GM12878 (cell line): Measurements from ENCODE around the gene NUP214. TPM values are rescaled to one million over a fixed set of nuclear protein-coding genes. Genes with fewer than 3 reads are reported as not detected.

Experiments used
- ATAC-seq: fragments of 200-7000 bp; cut with Tn5 transposase; 3 replicates; pipeline ENCODE4 v1.9.1; 2020; ENCODE audit warnings: mild to moderate bottlenecking, moderate library complexity
- BruUV-seq: library from RNA; stranded (reverse); fragments of 400-500 nt; replicated peaks from 2 replicates; lab custom pipeline; 2021; lab: Mats Ljungman, UMichigan
- CTCF ChIA-PET: fragments of 300-600 bp; sonication (Branson Sonifier 250); formaldehyde crosslinking; extraction: SDS; loops from one replicate; lab custom pipeline; 2021; ENCODE audit warnings: inconsistent platforms; lab: Yijun Ruan, JAX
- POLR2A ChIA-PET: fragments of 350-600 bp; formaldehyde crosslinking; extraction: SDS; loops from one replicate; lab custom pipeline; 2021; ENCODE audit warnings: inconsistent platforms; lab: Charles Lee
- RAD21 ChIA-PET: fragments of 300-600 bp; sonication (Branson Sonifier 250); formaldehyde crosslinking; loops from one replicate; lab custom pipeline; 2023; ENCODE audit warnings: antibody characterized with exemption; ENCODE audit not compliant: unreplicated experiment; lab: Charles Lee
- SMC1A ChIA-PET: fragments of 300-600 bp; sonication (Branson Sonifier 250); formaldehyde crosslinking; loops from one replicate; lab custom pipeline; 2023; ENCODE audit not compliant: unreplicated experiment, uncharacterized antibody; lab: Charles Lee
- DNase-seq: peaks from one replicate; pipeline ENCODE4 v3.0.0-alpha.2; 2011; ENCODE audit warnings: low read depth, low spot score
- FAIRE-seq: peaks from 3 replicates; lab custom pipeline; 2011; peaks lifted over from hg19 to GRCh38; lab: Jason Lieb, UNC
- H2AFZ ChIP-seq: 2 replicates; pipeline ENCODE4 v1.6.0; 2011; ENCODE audit warnings: low read depth, low read length, control low read depth; ENCODE audit not compliant: control insufficient read depth
- H3K27ac ChIP-seq: 2 replicates; pipeline ENCODE4 v1.5.1; 2011; ENCODE audit warnings: control low read depth; ENCODE audit not compliant: control insufficient read depth, insufficient read depth
- H3K27me3 ChIP-seq, 2 experiments: replicated peaks in 1 of 2; 2 replicates each; pipeline versions ENCODE4 v1.6.0 to v1.6.1; 2011; ENCODE audit warnings: low read length in 1 of 2; ENCODE audit not compliant: control insufficient read depth in 2 of 2, insufficient read depth in 2 of 2
- H3K36me3 ChIP-seq, 2 experiments: 2 replicates each; pipeline ENCODE4 v1.5.1; 2011; ENCODE audit warnings: low read length in 1 of 2; ENCODE audit not compliant: control insufficient read depth in 2 of 2, insufficient read depth in 2 of 2
- H3K4me1 ChIP-seq: 2 replicates; pipeline ENCODE4 v1.6.1; 2011; ENCODE audit warnings: mild to moderate bottlenecking, low read length, moderate library complexity, mixed read lengths; ENCODE audit not compliant: control insufficient read depth, insufficient read depth
- H3K4me2 ChIP-seq: 2 replicates; pipeline ENCODE4 v1.6.0; 2011; ENCODE audit warnings: control low read depth; ENCODE audit not compliant: control insufficient read depth, insufficient read depth
- H3K4me3 ChIP-seq: fragments of 200-600 bp; sonication (generic); 2 replicates; pipeline ENCODE4 v1.5.1; 2016
- H3K79me2 ChIP-seq: 2 replicates; pipeline ENCODE4 v1.6.0; 2011; ENCODE audit warnings: low read length; ENCODE audit not compliant: control insufficient read depth, insufficient read depth
- H3K9ac ChIP-seq: 2 replicates; pipeline ENCODE4 v1.8.0; 2011; ENCODE audit warnings: low read length, control low read depth, mixed read lengths; ENCODE audit not compliant: control insufficient read depth, insufficient read depth
- H3K9me3 ChIP-seq: replicated peaks from 3 replicates; pipeline ENCODE4 v1.5.1; 2011; ENCODE audit warnings: mild to moderate bottlenecking, low read length; ENCODE audit not compliant: control insufficient read depth, insufficient read depth
- H4K20me1 ChIP-seq: 2 replicates; pipeline ENCODE4 v1.6.0; 2011; ENCODE audit not compliant: control insufficient read depth, insufficient read depth
- BACH1 ChIP-seq: fragments of 450-650 bp; IDR thresholded peaks from 2 replicates; pipeline ENCODE4 v1.6.1; 2017; ENCODE audit warnings: mild to moderate bottlenecking, borderline replicate concordance
- BHLHE40 ChIP-seq, 2 experiments: fragments of 450-650 bp in 1 of 2; IDR thresholded peaks; 2 replicates each; pipeline ENCODE4 v1.6.1; 2011 to 2017; ENCODE audit warnings: low read depth in 2 of 2, borderline replicate concordance in 1 of 2, improper control_type of control experiment in 1 of 2, low read length in 1 of 2, mild to moderate bottlenecking in 1 of 2
- IRF3 ChIP-seq: fragments of 450-650 bp; IDR thresholded peaks from 2 replicates; pipeline ENCODE4 v1.6.1; 2014; ENCODE audit warnings: mild to moderate bottlenecking
- IRF5 ChIP-seq: fragments of 450-650 bp; IDR thresholded peaks from 2 replicates; pipeline ENCODE4 v1.6.1; 2017; ENCODE audit warnings: borderline replicate concordance
- POLR2A ChIP-seq: IDR thresholded peaks from 2 replicates; pipeline ENCODE4 v1.6.1; 2011; ENCODE audit warnings: low read depth, mild to moderate bottlenecking, low read length
- RFX5 ChIP-seq: IDR thresholded peaks from 2 replicates; pipeline ENCODE4 v1.6.1; 2011; ENCODE audit warnings: low read depth, low read length, improper control_type of control experiment
- SMAD5 ChIP-seq: IDR thresholded peaks from 2 replicates; pipeline ENCODE4 v1.6.1; 2016; ENCODE audit warnings: antibody characterized with exemption, low read depth
- SMARCA5 ChIP-seq: fragments of 450-650 bp; IDR thresholded peaks from 2 replicates; pipeline ENCODE4 v1.6.1; 2017; ENCODE audit warnings: mild to moderate bottlenecking
- SREBF2 ChIP-seq: IDR thresholded peaks from 2 replicates; pipeline ENCODE4 v1.6.1; 2012; ENCODE audit warnings: mild to moderate bottlenecking, low read length
- TCF3 ChIP-seq: IDR thresholded peaks from 2 replicates; pipeline ENCODE4 v1.6.1; 2012; ENCODE audit warnings: low read depth, mild to moderate bottlenecking, low read length, borderline replicate concordance; ENCODE audit not compliant: insufficient read depth
- USF1 ChIP-seq: IDR thresholded peaks from 2 replicates; pipeline ENCODE4 v1.6.1; 2011; ENCODE audit warnings: borderline replicate concordance, low read depth, mild to moderate bottlenecking, moderate library complexity, mixed read lengths, low read length; ENCODE audit not compliant: insufficient read depth; ENCODE audit errors: extremely low read length
- ZBTB4 ChIP-seq: fragments of 450-650 bp; formaldehyde crosslinking; IDR thresholded peaks from 2 replicates; pipeline ENCODE4 v1.4.0; 2022; ENCODE audit warnings: mild to moderate bottlenecking, moderate library complexity
- whole genome bisulfite sequencing: methylation state at CpG from one replicate; pipeline ENCODE4 v1.1.6; 2016; ENCODE audit warnings: low lambda C conversion rate; ENCODE audit not compliant: insufficient replicate concordance, insufficient coverage; ENCODE audit errors: missing lambda C conversion rate; 5-methylcytosine and 5-hydroxymethylcytosine counted together
- in situ Hi-C: fragments of 300-500 bp; cut with MboI; formaldehyde crosslinking; loops from 9 replicates; pipeline ENCODE4 v1.14.3; 2018; ENCODE audit warnings: mixed read lengths
- intact Hi-C: fragments of 100-400 bp; cut with micrococcal nuclease; formaldehyde crosslinking; loops from one replicate; pipeline ENCODE4 v1.14.2; 2022; ENCODE audit not compliant: unreplicated experiment
- polyA plus RNA-seq, 11 experiments: library from polyadenylated mRNA; depleted of rRNA in 4 of 11; unstranded in 6 of 11; stranded (reverse) in 5 of 11; fragments of >200 nt; fragmentation: Nextera tagmentation in 4 of 11; fragmentation: Illumina TruSeq in 1 of 11; extraction: Ambion mirVana in 4 of 11; extraction: Trizol in 1 of 11; gene quantifications; 1 replicate in 1 of 11; 2 replicates in 10 of 11; pipeline versions ENCODE4 v1.2.1 to v1.2.3, GENCODE V29; 2011 to 2016; ENCODE audit warnings: inconsistent platforms in 2 of 11, missing spikeins in 2 of 11, low read depth in 1 of 11
- total RNA-seq, 4 experiments: library from RNA; depleted of rRNA in 3 of 4; stranded (reverse); fragments of >200 nt in 3 of 4; fragmentation: Illumina TruSeq in 1 of 4; extraction: Trizol in 1 of 4; gene quantifications; 2 replicates each; pipeline versions ENCODE4 v1.2.1 to v1.2.3, GENCODE V29; 2013 to 2021

NUP214 gene
- total and polyA plus RNA-seq, 10 of the 15 experiments (the other 5 are each of a cell fraction or from before 2014, with no cell fraction given): 11.7 to 53.8 (median 17.6) TPM

GRCh38 chr9:131275332-131276093 is 150.1 kb downstream of the NUP214 start:
- intact Hi-C loops: loop anchor here (1.0 to 2.0 kb wide), 3 partner anchors 23 to 97 kb away; no protein-coding TSS in a partner anchor
- H3K27me3 ChIP-seq: no peaks in the 10 kb centered on the region; a peak in 2 of 4 replicates
- DNase-seq (no peak), ATAC-seq (peak; percentile 68), FAIRE-seq (peak; percentile 80)
- RAD21 ChIA-PET: interaction anchor here (1.0 to 11.6 kb wide), 3 partner anchors 20 to 97 kb away, joined by 3 to 181 read pairs (median 35); no protein-coding TSS in a partner anchor
- H3K79me2 ChIP-seq: peaks cover 67% of the 10 kb centered on the region
- CTCF ChIA-PET: interaction anchor here (0.9 to 9.8 kb wide), 6 partner anchors 12 to 205 kb away, joined by 3 to 151 read pairs (median 8); no protein-coding TSS in a partner anchor
- peak overlapping the region; percentile 99 for H3K4me3 ChIP-seq
- 1% methylated on average over 29 of the region's 29 CpGs for WGBS
- no TSS peak for BruUV-seq
- H3K9ac ChIP-seq: peak overlapping the region; percentile 97
- in situ Hi-C loops: no loop called here
- peak overlapping the region; percentile 68 for H2AFZ ChIP-seq
- H3K4me2 ChIP-seq: peak overlapping the region; percentile 100
- H3K36me3 ChIP-seq: no peaks in the 10 kb centered on the region
- peaks cover 28% of the 10 kb centered on the region for H3K4me1 ChIP-seq
- POLR2A ChIA-PET: interaction anchor here (0.9 to 11.3 kb wide), 3 partner anchors 21 to 39 kb away, joined by 3 to 267 read pairs (median 6); no protein-coding TSS in a partner anchor
- no peaks in the 10 kb centered on the region for H4K20me1 ChIP-seq
- SMC1A ChIA-PET: interaction anchor here (1.0 to 7.9 kb wide), 4 partner anchors 21 to 129 kb away, joined by 3 to 154 read pairs (median 10); no protein-coding TSS in a partner anchor
- no peaks in the 10 kb centered on the region for H3K9me3 ChIP-seq
- H3K27ac ChIP-seq: peak overlapping the region; percentile 99
- TF ChIP-seq TCF3 (no peak), RFX5 (no peak), USF1 (no peak), SREBF2 (no peak), IRF5 (no peak), BACH1 (no peak), SMAD5 (no peak), ZBTB4 (no peak), IRF3 (no peak), BHLHE40 (IDR thresholded peaks at IDR 0.05; ENCODE audit: borderline replicate concordance in 1 of 2, low read depth in 2 of 2, low read length in 1 of 2) (peak; percentile 13 to 21; a peak in 1 of 4 replicates), POLR2A (no peak), SMARCA5 (peak; percentile 84; the same call in 1 of the 2 replicates)
